HG02763 (cell line): ENCODE measurements around the gene LRTM2.

ENCODE experiments used
- ATAC-seq: cut with Tn5 transposase; IDR thresholded peaks from one replicate; pipeline ENCODE4 v1.9.1; 2021; ENCODE audit warnings: mild to moderate bottlenecking, moderate library complexity; ENCODE audit not compliant: unreplicated experiment

LRTM2 gene

GRCh38 chr12:1880153-1880845 is 59.9 kb downstream of the LRTM2 start:
- no peak for ATAC-seq

GRCh38 chr12:1880876-1881275 is 60.5 kb downstream of the LRTM2 start:
- ATAC-seq: no peak

DNA sequence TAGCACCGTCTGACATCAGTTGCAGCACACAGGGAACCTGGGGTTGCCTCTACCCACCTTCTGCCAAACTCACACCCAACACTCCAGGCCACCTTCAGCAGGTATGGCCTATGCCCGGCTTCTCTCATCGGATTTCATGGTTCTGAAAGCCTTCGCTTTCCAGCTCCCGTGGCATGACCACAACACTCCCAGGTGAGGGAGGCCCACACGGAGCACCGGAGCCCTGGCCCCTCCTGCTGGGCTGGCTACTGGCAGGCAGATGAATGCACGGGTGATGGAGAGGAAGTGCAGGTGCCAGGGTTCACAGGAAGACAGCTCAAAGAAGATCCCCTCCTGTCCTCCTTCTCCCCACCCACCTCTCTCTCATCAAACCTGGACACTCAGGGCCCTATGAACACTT is 60.9 kb downstream of the LRTM2 start:
- ATAC-seq: no peak

- ATAC-seq: no peak
Observed at GRCh38 chr12:1881936-1882335, 61.6 kb downstream of the LRTM2 start.

- no peak for ATAC-seq
Observed at GRCh38 chr12:1882405-1882804, 62.0 kb downstream of the LRTM2 start.

DNA sequence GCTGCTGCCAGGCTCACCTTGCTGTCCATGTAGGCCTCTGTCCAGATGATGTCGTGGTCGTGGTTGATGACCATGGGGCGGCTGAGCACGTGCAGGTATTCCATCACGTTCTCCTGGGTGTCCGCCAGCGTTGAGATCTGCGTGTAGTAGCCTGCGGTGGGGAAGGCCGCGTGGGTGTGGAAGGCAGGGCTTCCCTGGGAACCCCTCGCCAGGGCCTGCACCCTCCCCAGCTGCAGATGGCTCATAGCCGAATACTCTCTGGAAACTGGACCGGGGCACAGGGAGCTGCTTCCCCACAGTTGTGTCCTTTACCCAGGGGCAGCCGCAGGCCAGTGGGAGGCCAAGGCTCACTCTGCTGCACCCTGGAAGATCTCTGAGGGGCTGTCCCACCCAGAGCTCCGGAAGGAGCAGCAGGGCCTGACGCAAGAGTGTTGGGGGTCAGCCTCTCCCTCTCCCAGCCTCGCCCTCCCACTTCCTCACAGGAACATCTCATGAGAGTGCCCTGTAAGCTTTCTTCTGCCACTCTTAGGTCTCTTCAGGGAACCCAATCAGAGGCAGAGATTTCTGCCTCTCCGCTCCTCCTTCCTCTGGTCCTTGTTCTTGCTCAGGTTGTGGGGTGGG is 62.6 kb downstream of the LRTM2 start:
- no peak for ATAC-seq

- ATAC-seq: no peak
Observed at GRCh38 chr12:1883513-1883912, 63.1 kb downstream of the LRTM2 start.

GRCh38 chr12:1884651-1885050 is 64.3 kb downstream of the LRTM2 start:
- no peak for ATAC-seq

DNA sequence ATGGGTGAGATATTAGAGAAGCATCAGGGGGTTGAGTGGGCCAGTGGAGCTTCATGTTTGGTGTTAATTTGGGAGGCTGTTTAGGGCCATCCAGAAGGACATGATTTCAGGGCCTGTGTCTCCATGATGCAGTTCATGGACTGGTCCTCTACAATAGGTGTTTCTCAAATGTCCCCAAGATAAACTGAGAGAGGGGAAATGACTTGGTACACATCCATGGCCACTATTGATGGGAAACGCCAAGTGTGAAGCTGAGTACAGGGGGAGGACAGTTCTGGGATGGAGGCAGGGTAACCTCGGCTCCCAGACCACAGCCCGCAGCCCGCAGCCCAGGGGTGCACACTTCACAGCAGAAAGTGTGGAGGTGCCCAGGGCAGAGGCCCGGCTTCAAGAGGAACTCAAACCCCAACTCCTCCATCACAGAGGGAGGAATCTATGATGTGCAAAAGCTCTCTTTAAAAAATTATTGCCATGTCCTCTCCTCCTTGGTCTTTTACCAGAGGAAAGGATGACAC is 64.8 kb downstream of the LRTM2 start:
- ATAC-seq: no peak

- ATAC-seq: no peak
Observed at GRCh38 chr12:1885599-1886245, 65.4 kb downstream of the LRTM2 start.
